Stimulated activated CD4-positive, alpha-beta T cell treated with anti-CD3 and anti-CD28 coated beads, Interleukin-2, amount 100 ng/mL, for 24 hours (primary cell): ENCODE measurements around the gene PGP.
A peak's percentile ranks its signal among the peaks of the same experiment; 100 is the strongest.

Experiments
- DNase-seq, 2 donors: peaks; one replicate each; pipeline ENCODE4 v3.0.0-alpha.2; 2020

The PGP gene

GRCh38 chr16:2236337-2237101 lies 21.9 kb upstream of the PGP start, which contains the start of gene DNASE1L2:
Gene DNASE1L2 (plus strand): TSS chr16:2236444. CDS start chr16:2236817, 373 bp downstream.
- no peak for DNase-seq

DNA sequence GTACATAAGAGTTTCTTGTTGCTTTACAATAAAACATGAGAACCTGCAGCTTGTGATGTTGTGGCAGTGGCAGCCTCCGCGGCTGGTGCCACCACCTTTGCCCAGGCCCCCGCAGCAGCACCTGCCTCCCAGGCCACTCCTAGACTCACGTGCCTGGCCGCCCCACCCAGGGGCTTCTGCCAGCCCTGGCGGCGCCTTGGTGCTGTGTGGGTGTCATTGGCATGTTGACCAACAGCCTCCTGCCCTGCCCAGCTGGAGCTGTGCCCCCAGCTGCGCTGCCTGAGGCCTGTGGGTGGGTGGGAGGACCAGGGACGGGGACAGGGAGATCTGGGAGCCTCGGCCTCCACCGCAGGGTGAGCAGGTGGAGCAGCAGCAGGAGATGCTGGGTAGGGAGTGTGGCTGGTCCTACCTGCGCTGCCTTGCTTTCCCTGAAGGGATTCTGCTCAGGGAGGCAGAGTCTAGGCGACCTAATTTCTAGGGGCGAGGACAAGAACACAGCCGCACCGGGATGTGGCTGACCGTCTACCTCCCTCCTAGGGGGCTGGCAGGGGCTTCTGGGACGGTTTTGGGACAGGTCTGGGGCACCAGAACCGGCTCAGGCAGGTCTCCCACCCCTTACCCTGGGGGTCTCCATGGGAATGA lies 21.2 kb upstream of the PGP start:
- DNase-seq: no peak

DNA sequence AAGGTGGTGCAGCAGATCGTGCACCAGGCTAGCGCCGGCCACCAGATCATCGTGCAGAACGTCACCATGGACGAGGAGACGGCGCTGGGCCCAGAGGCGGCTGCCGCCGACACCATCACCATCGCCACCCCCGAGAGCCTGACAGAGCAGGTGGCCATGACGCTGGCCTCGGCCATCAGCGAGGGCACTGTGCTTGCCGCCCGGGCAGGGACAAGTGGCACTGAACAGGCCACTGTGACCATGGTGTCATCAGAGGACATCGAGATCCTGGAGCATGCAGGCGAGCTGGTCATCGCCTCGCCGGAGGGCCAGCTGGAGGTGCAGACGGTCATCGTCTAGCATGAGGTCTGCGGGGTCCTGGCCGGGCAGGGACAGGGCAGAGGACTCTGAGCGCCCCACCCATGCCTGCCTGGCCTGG lies 20.6 kb upstream of the PGP start:
- DNase-seq: no peak

GRCh38 chr16:2234813-2235170 lies 20.2 kb upstream of the PGP start:
- DNase-seq: no peak

GRCh38 chr16:2233872-2234812 lies 19.5 kb upstream of the PGP start:
- DNase-seq: no peak

DNA sequence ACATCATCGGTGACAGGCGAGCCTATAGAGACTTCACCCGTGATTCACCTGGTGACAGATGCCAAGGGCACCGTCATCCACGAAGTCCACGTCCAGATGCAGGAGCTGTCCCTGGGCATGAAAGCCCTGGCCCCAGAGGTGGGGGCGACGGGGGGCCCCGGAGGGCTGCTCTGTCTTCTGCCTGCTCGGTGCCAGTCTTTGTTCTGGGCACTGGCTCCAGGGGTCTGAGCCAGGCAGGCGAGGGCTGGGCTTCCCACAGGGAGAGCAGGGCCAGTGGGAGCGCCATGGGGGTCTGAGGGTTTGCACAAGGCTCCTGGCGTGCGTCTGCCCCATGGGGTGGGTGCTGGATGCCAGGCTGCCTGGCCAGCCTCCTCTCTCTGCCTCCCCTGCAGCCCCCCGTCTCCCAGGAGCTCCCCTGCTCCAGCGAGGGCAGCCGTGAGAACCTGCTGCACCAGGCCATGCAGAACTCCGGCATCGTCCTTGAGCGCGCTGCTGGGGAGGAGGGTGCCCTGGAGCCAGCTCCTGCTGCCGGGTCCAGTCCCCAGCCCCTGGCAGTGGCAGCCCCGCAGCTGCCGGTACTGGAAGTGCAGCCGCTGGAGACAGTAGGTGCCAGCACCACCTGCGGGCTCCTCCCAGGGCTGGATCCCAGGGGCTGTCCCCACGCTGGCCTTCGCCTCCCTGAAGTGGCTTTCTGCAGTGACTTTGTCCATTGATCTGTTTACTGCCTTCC lies 18.6 kb upstream of the PGP start:
- no peak for DNase-seq

- no peak for DNase-seq
Observed at GRCh38 chr16:2232094-2232990, 17.7 kb upstream of the PGP start.

- DNase-seq: no peak
Observed at GRCh38 chr16:2231016-2231931, 16.6 kb upstream of the PGP start.

GRCh38 chr16:2230376-2230775 lies 15.7 kb upstream of the PGP start:
- DNase-seq: no peak

- DNase-seq: no peak
Observed at GRCh38 chr16:2229632-2230250, 15.1 kb upstream of the PGP start.

DNA sequence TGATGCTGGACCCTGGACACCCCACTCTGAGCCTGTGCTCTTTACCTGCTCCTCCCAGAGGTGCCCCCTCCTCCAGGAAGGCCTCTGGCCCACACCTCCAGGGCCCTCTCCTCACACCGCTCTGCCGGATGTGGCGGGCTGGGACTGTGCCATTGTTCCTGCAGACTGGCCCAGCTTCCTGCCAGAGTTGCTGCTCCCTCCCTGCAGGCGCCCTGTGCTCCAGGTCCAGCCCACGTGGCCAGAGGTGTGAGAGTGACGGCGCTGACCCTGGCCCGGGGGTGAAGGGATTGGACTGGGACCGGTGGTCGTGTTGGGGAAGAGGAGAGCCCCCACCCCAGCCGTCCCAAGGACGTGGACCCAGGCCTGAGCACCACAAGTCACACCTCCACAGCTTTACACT lies 14.5 kb upstream of the PGP start:
- no peak for DNase-seq

DNA sequence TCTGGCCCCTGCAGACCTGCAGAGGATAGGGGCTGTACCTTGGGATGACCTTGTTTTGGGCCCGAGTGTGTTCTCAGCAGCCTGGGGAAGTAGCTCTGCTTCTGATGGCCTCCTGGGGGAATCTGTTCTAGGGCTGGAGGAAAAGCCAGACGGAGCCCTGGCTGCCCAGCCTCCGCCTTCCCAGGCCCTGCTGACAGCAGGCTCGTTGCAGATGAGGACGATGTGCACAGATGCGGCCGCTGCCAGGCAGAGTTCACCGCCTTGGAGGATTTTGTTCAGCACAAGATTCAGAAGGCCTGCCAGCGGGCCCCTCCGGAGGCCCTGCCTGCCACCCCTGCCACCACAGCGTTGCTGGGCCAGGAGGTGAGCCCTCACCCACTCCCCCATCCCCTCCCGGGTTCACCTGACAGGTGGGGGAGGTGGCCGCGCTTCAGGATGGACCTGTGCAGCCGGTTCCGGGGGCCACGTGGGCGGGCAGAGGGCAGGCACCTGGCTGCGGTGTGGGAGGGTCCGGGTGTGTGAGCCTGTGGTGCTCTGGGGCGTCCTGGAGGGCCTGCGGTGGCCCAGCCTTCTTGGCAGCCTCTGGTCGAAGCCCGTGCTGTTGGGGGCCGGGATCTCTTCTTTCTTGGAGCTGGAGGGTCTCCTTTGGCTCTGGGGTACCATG lies 13.7 kb upstream of the PGP start:
- DNase-seq: no peak

- DNase-seq: no peak
Observed at GRCh38 chr16:2226918-2227317, 12.3 kb upstream of the PGP start.

GRCh38 chr16:2226245-2226793 lies 11.7 kb upstream of the PGP start:
- no peak for DNase-seq

DNA sequence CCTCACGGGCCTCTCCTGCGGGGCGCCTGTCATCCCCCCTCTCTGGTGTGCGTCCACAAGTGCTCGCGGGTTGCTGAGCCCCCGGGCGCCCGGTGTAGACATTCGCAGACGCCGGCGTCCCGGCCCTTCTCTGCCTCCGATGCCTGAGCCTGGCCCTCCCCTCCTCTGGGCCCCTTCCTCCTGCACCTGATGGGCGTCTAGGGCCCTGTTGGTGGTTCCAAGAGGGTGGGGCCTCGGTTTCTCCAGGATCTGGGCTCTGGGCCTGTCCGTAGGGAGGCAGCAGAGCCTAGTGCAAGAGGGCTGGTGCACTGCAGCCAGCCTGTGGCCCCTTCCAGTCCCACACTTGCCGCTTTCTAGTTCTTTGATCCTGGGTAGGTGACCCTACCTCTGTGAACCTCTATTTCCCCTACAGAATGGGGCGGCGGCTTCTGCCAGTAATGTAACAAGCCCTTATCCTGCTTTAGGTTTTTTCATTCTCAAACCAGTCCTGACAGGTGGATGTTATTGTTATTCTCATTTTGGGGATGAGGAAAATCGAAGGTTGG lies 9.4 kb upstream of the PGP start:
- DNase-seq: peak in 1 of 2 donors; percentile 40

GRCh38 chr16:2223221-2223941 lies 8.7 kb upstream of the PGP start, which contains the start of gene E4F1:
Gene E4F1 (plus strand): TSS chr16:2223591. CDS start chr16:2223614, 23 bp downstream.
- peak; percentile 100 for DNase-seq

DNA sequence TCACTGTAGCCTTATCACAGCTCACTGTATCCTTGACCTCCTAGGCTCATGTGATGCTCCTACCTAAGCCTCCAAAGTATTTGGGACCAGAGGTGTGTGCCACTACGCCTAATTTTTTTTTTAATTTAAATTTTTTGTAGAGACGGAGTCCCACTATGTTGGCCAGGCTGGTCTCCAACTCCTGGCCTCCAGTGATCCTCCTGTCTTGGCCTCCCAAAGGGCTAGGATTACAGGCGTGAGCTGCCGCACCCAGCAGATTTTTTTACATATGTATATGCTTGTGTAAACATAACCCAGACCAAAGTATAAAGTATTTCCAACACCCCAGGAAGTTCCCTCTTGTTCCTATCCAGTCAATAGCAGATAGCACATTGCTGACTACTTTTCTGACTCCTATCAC lies 1.7 kb upstream of the PGP start:
- no peak for DNase-seq
